Measurements from ENCODE around the gene LNX1.

The LNX1 gene

DNA sequence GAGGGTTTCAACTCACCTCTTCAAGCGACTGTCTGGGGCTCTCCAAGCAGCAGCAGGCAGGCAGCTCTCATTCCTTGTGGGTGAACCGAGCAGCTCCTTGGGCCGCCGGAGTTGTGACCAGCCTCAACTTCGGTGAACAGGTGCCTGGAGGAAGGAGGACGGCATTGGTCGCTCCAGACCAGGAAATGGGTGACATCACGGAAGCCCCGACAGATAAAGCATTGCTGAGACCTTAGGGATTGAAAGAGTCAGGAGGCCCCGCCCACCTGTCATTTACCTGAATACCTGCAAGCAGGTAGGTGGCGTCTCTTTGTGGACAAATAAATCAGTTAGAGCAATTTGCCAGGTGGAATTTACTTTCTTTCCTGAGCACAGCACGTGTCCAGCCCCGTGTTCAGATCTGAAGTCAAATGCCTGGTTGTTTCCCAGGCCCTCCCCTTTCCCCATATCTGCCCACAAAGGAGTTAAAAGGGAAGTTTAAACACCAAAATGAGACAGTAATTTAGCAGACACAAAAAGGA is at the start of gene LNX1:
LNX1 (minus strand) TSS at position 115 of the 521 bp plus-strand sequence. CDS start 17,484 bp downstream, outside the sequence.
- no peaks in the 10 kb centered on the region for H3K36me3 ChIP-seq (ENCODE audit: control insufficient read depth, insufficient read depth, low read length)
- no peaks in the 10 kb centered on the region for H3K27me3 ChIP-seq (ENCODE audit: control insufficient read depth, insufficient read depth, low read length)
- peak within 1 kb of the TSS; percentile 62 for H3K4me3 ChIP-seq (ENCODE audit: low read depth, low read length)
- peaks cover 29% of the 10 kb centered on the region for H3K4me1 ChIP-seq (ENCODE audit: control insufficient read depth, insufficient read depth, low read length)
- peak within 1 kb of the TSS; percentile 29; the same call in 1 of the 2 replicates for H3K27ac ChIP-seq (ENCODE audit: low read depth, low read length)
- peak within 1 kb of the TSS; percentile 5 for H3K9ac ChIP-seq (ENCODE audit: low read length)
- H3K9me3 ChIP-seq (ENCODE audit: control insufficient read depth, insufficient read depth, low read depth, low read length): no peaks in the 10 kb centered on the region

DNA sequence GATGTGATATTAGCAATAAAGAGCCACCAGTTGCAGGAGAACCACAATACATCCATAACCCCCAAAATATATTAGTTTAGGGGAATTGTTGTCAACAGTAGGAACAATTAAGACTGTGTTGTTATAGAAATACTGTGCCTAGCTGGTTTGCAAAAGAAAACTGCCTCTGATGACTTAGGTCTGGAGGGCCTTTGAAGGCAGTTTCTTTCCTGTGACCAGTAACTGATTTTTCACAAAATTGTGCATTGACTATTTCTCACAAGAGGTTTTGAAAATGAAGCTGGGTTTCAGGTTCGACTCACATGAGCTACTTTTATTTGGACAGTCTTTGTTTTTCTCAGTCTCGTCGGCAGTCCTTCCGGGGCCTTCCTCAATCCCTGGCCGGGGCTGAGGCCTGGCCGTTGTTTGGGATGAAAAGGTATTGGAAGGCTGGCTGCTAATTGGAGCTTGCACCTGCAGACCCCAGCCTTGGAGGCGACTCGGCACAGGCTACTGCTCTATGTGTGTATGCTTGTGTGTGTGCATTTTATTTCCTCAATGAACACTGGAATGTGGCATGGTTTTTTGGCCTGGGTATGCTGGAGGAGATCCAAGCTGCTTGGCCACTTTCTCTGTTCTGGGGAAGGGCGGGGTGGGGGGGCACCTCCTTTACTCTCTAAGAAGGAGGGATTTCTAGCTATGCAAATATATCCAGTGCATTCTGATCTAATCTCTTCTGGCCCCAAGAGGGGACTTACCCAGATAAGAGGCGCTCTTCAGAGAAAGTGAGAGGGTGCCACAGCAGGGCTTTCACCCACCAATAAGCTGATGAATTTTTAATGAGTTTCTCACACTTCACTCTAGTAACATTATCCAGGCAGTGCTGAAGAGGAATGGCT is 49.5 kb upstream of the LNX1 start:
- no peaks in the 10 kb centered on the region for H3K27me3 ChIP-seq (ENCODE audit: control insufficient read depth, insufficient read depth, low read length)
- H3K4me1 ChIP-seq (ENCODE audit: control insufficient read depth, insufficient read depth, low read length): peaks cover 2% of the 10 kb centered on the region; the same call in 1 of the 2 replicates
- no peaks in the 10 kb centered on the region for H3K9me3 ChIP-seq (ENCODE audit: control insufficient read depth, insufficient read depth, low read depth, low read length)
- H3K27ac ChIP-seq (ENCODE audit: low read depth, low read length): no peak overlapping the region
- H3K9ac ChIP-seq (ENCODE audit: low read length): no peak overlapping the region
- no peaks in the 10 kb centered on the region for H3K36me3 ChIP-seq (ENCODE audit: control insufficient read depth, insufficient read depth, low read length)
- H3K4me3 ChIP-seq (ENCODE audit: low read depth, low read length): no peak overlapping the region

DNA sequence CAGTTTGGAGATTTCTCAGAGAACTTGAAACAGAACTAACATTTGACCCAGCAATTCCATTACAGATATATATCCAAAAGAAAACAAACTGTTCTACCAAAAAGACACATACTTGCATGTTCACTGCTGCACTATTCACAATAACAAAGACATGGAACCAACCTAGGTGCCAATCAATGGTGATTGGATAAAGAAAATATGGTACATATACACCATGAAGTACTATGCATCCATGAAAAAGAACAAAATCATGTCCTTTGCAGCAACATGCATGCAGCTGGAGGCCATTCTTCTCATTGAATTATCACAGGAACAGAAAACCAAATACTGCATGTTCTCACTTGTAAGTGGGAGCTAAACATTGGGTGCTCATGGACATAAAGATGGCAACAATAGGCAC is 47.6 kb upstream of the LNX1 start:
- Histone ChIP-seq H3K4me1 (ENCODE audit: control insufficient read depth, insufficient read depth, low read length) (no peaks in the 10 kb centered on the region), H3K9ac (ENCODE audit: low read length) (no peak overlapping the region), H3K36me3 (ENCODE audit: control insufficient read depth, insufficient read depth, low read length) (no peaks in the 10 kb centered on the region), H3K27me3 (ENCODE audit: control insufficient read depth, insufficient read depth, low read length) (no peaks in the 10 kb centered on the region), H3K4me3 (ENCODE audit: low read depth, low read length) (no peak overlapping the region), H3K9me3 (ENCODE audit: control insufficient read depth, insufficient read depth, low read depth, low read length) (no peaks in the 10 kb centered on the region), H3K27ac (ENCODE audit: low read depth, low read length) (no peak overlapping the region)

DNA sequence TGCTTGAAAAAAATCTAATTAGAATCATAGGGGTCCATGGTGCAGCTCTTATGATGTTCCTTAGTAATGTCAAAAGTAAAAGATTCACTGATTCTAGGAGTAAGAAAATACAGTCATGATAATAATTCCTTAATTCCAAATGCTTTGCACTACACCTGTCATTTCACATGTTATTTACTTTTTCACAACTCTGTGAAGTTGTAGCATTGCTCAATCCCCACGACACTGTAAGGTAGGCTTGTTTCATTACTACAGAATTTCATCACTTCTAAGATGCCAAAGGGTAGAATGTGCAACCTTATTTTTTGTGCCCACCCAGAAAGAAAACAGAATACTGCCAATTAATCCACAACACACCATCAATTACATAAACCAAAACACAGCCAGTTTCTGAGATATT is 46.1 kb upstream of the LNX1 start:
- no peak overlapping the region for H3K9ac ChIP-seq (ENCODE audit: low read length)
- no peak overlapping the region for H3K27ac ChIP-seq (ENCODE audit: low read depth, low read length)
- H3K9me3 ChIP-seq (ENCODE audit: control insufficient read depth, insufficient read depth, low read depth, low read length): no peaks in the 10 kb centered on the region
- no peaks in the 10 kb centered on the region for H3K4me1 ChIP-seq (ENCODE audit: control insufficient read depth, insufficient read depth, low read length)
- no peaks in the 10 kb centered on the region for H3K36me3 ChIP-seq (ENCODE audit: control insufficient read depth, insufficient read depth, low read length)
- H3K27me3 ChIP-seq (ENCODE audit: control insufficient read depth, insufficient read depth, low read length): no peaks in the 10 kb centered on the region
- H3K4me3 ChIP-seq (ENCODE audit: low read depth, low read length): no peak overlapping the region

DNA sequence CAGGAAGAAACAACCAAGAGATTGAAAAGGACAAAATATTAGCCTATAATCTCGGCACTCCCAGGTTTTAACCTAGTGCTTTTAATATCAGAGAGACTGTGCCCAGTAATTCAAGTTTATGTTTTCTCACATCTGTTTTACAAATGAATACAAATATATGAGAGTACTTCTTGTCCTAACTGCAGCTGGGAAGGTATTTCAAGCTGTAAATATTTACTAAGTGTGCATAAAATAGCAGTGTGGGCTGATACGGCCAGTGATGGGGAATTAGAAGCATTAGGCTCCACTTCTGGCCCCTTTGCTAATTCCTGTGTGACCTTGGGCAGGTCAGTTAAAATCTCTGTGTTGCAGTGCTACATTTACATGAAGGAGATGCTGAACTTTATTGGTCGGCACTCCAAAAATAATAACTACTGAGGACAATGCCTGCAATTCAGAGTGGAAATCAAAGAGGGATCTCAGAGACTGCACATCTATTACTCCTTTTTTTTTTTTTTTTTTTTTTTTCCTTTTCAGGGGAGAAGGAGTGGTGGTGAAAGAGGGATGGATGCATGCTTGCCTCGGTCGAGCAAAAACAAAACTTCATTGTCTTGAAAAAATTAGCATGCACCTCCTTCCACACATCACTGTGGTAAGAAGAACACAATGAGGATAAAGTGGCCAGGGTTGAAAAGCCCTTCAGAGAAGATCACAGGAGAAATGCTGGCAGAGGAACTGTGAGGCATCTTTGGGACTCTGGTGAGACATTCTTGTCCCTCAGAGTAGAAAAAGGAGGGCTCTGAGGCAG is 44.6 kb upstream of the LNX1 start:
- no peaks in the 10 kb centered on the region for H3K4me1 ChIP-seq (ENCODE audit: control insufficient read depth, insufficient read depth, low read length)
- no peak overlapping the region for H3K4me3 ChIP-seq (ENCODE audit: low read depth, low read length)
- H3K27ac ChIP-seq (ENCODE audit: low read depth, low read length): no peak overlapping the region

DNA sequence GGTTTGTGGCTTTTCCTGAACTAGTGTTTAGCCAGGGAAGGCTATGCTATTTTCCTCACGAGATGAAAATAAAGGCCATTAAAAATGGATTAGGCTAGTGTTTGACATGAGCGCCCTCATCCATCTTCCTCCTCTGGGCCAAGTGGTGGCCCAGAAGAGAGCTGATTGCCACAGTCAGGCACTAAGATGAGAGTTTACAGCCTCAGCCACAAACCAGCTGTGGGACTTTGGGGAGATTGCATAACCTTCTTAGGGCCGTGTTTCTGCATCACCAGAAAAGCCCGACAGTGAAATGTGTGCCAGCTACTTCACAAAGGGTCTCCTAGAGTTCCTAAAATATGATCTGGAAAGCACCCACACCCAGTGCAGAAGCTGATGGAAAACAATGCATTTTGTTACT is 42.3 kb upstream of the LNX1 start:
- no peak overlapping the region for H3K9ac ChIP-seq (ENCODE audit: low read length)
- H3K4me3 ChIP-seq (ENCODE audit: low read depth, low read length): no peak overlapping the region
- no peaks in the 10 kb centered on the region for H3K27me3 ChIP-seq (ENCODE audit: control insufficient read depth, insufficient read depth, low read length)
- no peaks in the 10 kb centered on the region for H3K9me3 ChIP-seq (ENCODE audit: control insufficient read depth, insufficient read depth, low read depth, low read length)
- H3K27ac ChIP-seq (ENCODE audit: low read depth, low read length): no peak overlapping the region
- H3K36me3 ChIP-seq (ENCODE audit: control insufficient read depth, insufficient read depth, low read length): no peaks in the 10 kb centered on the region
- H3K4me1 ChIP-seq (ENCODE audit: control insufficient read depth, insufficient read depth, low read length): no peaks in the 10 kb centered on the region

More for the DNA sequence above, 44.6 kb upstream of the LNX1 start:
- Histone ChIP-seq H3K9ac (ENCODE audit: low read length) (no peak overlapping the region), H3K36me3 (ENCODE audit: control insufficient read depth, insufficient read depth, low read length) (no peaks in the 10 kb centered on the region), H3K27me3 (ENCODE audit: control insufficient read depth, insufficient read depth, low read length) (no peaks in the 10 kb centered on the region), H3K9me3 (ENCODE audit: control insufficient read depth, insufficient read depth, low read depth, low read length) (no peaks in the 10 kb centered on the region)

DNA sequence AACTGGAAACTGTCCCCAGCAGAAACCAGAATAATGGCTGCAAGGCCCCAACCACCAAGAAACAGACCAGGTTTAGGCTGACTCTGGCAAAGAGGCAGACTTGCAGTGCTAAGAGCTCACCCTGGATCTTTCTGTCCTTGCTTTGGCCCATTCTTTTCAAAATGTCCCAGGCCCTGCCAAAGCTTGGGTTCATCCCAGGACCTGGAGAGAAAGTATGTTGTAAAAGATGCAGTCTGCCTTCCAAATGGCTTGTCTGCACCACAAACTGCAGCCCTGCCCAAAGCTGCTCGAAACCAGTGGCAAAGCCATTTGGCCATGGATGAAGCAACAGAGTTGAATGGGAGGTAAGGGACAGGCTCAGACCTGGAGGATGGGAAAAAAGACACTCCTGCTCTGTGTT is 38.0 kb upstream of the LNX1 start:
- Histone ChIP-seq H3K9ac (ENCODE audit: low read length) (no peak overlapping the region), H3K27ac (ENCODE audit: low read depth, low read length) (no peak overlapping the region), H3K4me1 (ENCODE audit: control insufficient read depth, insufficient read depth, low read length) (peaks cover 7% of the 10 kb centered on the region; the same call in 1 of the 2 replicates), H3K27me3 (ENCODE audit: control insufficient read depth, insufficient read depth, low read length) (no peaks in the 10 kb centered on the region), H3K9me3 (ENCODE audit: control insufficient read depth, insufficient read depth, low read depth, low read length) (no peaks in the 10 kb centered on the region), H3K36me3 (ENCODE audit: control insufficient read depth, insufficient read depth, low read length) (no peaks in the 10 kb centered on the region), H3K4me3 (ENCODE audit: low read depth, low read length) (no peak overlapping the region)

DNA sequence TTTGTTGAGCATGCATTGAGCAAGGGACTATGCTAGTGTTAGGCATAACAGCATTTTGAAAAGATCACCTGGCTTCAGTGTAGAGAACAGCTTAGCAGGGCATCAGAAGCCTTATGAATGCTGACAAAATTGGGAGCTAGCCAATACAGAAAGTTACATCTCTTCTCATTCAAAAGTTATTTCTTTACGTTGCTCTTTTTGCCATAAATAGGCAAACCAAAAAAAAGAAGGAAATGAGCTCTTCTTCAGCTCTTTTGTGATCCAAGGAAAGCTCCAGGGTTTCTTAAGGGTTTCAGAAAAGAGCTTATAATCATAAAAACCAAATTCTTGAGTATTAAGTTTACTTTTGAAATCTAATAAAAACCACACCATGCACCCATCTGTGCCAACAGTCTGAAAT is 35.2 kb upstream of the LNX1 start:
- H3K9ac ChIP-seq (ENCODE audit: low read length): no peak overlapping the region
- H3K27me3 ChIP-seq (ENCODE audit: control insufficient read depth, insufficient read depth, low read length): no peaks in the 10 kb centered on the region
- H3K4me1 ChIP-seq (ENCODE audit: control insufficient read depth, insufficient read depth, low read length): peaks cover 7% of the 10 kb centered on the region; the same call in 1 of the 2 replicates
- H3K36me3 ChIP-seq (ENCODE audit: control insufficient read depth, insufficient read depth, low read length): no peaks in the 10 kb centered on the region
- no peak overlapping the region for H3K27ac ChIP-seq (ENCODE audit: low read depth, low read length)
- H3K4me3 ChIP-seq (ENCODE audit: low read depth, low read length): no peak overlapping the region
- H3K9me3 ChIP-seq (ENCODE audit: control insufficient read depth, insufficient read depth, low read depth, low read length): no peaks in the 10 kb centered on the region

DNA sequence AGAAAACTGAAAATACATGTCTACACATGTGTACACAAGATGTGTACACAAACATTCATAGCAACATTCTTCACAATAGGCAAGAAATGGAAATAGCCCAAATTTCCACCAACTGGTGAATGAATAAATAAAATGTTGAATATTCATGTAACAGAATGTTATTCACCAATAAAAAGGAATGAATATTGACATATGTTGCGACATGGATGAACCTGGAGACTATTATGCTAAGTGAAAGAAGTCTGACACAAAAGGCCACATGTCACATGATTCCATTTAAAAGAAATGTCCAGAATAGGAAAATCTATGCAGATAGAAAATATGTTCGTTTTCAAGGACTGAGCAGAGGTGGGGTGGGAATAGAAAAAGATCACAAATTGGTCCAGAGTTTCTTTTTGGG is 34.6 kb upstream of the LNX1 start:
- no peak overlapping the region for H3K4me3 ChIP-seq (ENCODE audit: low read depth, low read length)
- H3K9me3 ChIP-seq (ENCODE audit: control insufficient read depth, insufficient read depth, low read depth, low read length): no peaks in the 10 kb centered on the region
- no peak overlapping the region for H3K9ac ChIP-seq (ENCODE audit: low read length)
- no peaks in the 10 kb centered on the region for H3K36me3 ChIP-seq (ENCODE audit: control insufficient read depth, insufficient read depth, low read length)
- no peak overlapping the region for H3K27ac ChIP-seq (ENCODE audit: low read depth, low read length)
- peaks cover 7% of the 10 kb centered on the region; the same call in 1 of the 2 replicates for H3K4me1 ChIP-seq (ENCODE audit: control insufficient read depth, insufficient read depth, low read length)
- H3K27me3 ChIP-seq (ENCODE audit: control insufficient read depth, insufficient read depth, low read length): no peaks in the 10 kb centered on the region

DNA sequence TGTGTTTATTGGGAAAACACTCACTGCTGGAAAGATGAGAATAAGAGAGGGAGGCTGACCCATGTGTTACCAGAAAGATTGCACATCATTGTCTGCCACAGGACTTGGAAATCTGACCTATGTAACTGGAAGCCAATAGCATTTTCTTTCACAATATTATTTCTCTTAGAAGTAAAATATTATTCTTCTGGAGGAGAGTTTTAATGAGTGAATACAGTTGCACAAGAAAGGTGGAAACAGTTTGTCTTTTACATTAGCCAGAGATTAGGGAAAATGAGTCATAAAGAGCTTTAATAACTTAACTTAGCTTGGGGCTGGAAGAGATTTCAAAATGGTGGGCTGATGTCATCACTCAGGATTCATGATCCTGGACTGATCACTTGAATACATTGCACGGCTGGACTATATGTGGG is 31.5 kb upstream of the LNX1 start:
- no peaks in the 10 kb centered on the region for H3K36me3 ChIP-seq (ENCODE audit: control insufficient read depth, insufficient read depth, low read length)
- no peak overlapping the region for H3K9ac ChIP-seq (ENCODE audit: low read length)
- no peaks in the 10 kb centered on the region for H3K27me3 ChIP-seq (ENCODE audit: control insufficient read depth, insufficient read depth, low read length)
- H3K4me1 ChIP-seq (ENCODE audit: control insufficient read depth, insufficient read depth, low read length): peaks cover 7% of the 10 kb centered on the region; the same call in 1 of the 2 replicates
- H3K4me3 ChIP-seq (ENCODE audit: low read depth, low read length): no peak overlapping the region
- H3K27ac ChIP-seq (ENCODE audit: low read depth, low read length): no peak overlapping the region
- no peaks in the 10 kb centered on the region for H3K9me3 ChIP-seq (ENCODE audit: control insufficient read depth, insufficient read depth, low read depth, low read length)

DNA sequence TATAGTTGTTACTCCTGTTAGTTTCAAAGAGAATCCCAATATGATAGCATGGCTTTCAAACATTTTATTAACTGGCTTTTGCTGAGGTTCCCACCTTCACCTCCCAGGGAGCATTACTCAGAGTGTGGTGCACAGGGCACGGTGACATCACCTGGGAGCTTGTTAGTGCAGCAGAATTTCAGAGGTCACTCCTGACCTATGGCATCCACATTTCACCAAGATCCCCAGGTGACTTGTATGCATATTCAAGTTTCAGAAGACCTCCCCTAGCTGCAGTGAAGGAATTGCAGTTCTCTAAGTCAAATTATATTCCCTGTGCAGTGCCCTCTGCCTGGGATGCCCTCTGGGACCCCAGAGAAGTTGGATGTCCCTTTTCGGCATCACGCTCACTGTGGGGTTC is 29.7 kb upstream of the LNX1 start:
- H3K4me3 ChIP-seq (ENCODE audit: low read depth, low read length): no peak overlapping the region
- no peaks in the 10 kb centered on the region for H3K27me3 ChIP-seq (ENCODE audit: control insufficient read depth, insufficient read depth, low read length)

More for the DNA sequence above, 29.7 kb upstream of the LNX1 start:
- H3K27ac ChIP-seq (ENCODE audit: low read depth, low read length): no peak overlapping the region
- no peak overlapping the region for H3K9ac ChIP-seq (ENCODE audit: low read length)
- H3K4me1 ChIP-seq (ENCODE audit: control insufficient read depth, insufficient read depth, low read length): no peaks in the 10 kb centered on the region
- H3K9me3 ChIP-seq (ENCODE audit: control insufficient read depth, insufficient read depth, low read depth, low read length): no peaks in the 10 kb centered on the region
- no peaks in the 10 kb centered on the region for H3K36me3 ChIP-seq (ENCODE audit: control insufficient read depth, insufficient read depth, low read length)
